HPDE6-E6E7 (cell line): ENCODE results near the gene CALY.

Experiments used
- DNase-seq: peaks from one replicate; pipeline ENCODE4 v3.0.0; 2011; ENCODE audit warnings: missing footprints; ENCODE audit errors: extremely low spot score

Gene CALY

DNA sequence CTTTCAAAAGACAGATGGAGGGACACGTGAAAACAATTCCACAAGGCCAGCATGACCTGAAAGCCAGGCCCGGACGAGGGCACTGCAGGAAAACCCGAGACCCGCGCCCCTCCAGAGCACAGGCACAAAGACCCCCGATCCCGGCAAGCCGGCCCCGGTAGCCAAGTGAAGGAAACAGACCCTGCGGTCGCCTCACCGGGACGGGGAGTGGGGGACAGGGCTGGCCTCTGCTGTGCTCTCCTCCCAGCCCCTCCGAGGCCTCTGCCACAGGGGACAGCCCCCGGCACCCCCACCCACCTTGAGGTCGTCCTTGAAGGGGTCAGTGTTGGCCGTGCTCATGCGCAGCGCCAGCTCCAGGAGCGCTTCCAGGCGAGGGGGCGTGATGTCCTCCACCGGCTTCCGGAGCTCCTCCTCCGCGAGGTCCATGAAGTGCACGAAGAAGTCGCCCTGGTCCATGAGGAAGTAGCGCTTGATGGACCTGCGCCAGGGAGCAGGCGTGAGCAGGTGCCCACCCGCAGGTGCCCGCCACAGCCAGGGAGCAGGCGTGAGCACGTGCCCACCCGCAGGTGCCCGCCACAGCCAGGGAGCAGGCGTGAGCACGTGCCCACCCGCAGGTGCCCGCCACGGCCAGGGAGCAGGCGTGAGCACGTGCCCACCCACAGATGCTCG lies 48.7 kb downstream of the CALY start:
- no peak for DNase-seq

DNA sequence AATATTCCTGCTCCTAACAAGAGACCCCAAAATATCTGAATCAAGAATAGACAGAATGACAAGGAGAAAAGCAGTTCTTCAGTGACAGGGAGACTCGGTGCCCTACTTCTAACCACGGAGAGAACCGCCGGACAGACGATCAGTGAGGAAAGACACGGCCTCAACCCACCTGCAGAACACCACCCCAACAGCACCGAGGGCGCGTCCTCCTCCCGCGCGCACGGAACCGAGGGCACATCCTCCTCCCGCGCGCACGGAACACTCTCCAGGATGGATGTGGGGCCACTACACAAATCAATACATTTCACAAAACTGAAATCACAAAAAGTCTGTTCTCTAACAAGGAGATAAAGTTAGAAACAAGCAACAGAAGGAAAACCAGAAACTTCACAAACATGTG lies 50.3 kb downstream of the CALY start:
- no peak for DNase-seq

DNA sequence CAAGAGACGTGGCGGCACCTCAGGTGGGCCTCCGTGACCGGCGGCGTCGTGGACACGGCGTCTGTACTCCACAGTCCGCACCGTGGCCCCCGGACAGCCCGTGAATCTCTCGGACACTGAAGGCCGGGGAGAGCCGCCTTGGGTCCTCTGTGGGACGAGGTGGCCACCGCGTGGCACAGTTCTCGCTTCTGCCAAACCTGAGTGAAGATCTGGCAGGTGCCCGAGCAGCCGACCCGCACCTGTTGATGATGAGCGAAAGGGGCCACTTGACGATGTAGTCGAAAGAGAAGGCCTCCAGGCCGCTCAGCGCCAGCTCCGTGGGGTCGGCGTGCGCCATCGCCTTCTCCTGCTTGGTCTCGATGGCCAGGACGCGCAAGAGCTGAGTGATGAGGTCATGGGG lies 51.5 kb downstream of the CALY start:
- no peak for DNase-seq

DNA sequence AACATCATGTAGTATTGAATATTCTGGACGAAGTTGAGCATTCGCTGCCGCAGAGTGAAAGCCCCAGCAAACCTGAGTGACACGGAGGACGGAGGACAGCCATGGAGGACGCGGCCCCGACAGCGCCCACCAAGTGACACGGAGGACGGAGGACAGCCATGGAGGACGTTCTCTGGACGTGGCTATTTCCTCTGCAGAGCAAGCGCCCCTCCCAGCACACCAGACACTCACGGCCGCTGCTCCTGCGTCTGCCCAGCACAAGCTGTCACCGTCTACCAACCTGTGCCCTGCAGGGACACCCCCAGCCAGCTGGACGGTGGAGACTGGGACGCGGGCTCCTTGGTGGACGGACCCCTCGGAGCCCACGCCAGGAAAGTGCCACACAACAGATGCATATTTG lies 52.8 kb downstream of the CALY start:
- no peak for DNase-seq

DNA sequence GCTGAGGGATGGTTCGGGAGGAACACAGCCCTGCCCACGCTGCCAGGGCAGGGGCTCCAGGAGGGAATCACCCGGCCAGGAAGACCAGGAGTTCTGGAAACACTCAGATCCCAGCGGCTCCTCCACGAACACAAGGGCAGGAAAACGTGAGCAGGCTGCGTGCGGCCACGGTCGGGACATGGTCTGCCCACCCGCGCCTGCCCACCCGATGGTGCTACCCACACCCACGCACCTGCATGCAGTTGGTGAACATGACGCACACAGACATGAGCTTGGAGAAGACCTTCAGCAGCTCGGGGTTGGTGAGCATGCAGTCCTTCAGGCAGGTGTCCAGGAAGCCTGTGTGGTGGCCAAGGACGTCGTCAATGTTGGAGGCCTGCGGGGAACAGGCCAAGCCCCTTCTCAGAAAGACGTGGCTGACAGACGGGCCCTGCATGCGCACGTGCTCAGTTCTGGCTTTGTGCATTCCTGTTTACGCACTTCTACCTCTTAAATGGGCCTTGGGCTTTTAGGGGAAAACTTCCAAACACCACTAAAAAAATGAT lies 53.8 kb downstream of the CALY start:
- no peak for DNase-seq

DNA sequence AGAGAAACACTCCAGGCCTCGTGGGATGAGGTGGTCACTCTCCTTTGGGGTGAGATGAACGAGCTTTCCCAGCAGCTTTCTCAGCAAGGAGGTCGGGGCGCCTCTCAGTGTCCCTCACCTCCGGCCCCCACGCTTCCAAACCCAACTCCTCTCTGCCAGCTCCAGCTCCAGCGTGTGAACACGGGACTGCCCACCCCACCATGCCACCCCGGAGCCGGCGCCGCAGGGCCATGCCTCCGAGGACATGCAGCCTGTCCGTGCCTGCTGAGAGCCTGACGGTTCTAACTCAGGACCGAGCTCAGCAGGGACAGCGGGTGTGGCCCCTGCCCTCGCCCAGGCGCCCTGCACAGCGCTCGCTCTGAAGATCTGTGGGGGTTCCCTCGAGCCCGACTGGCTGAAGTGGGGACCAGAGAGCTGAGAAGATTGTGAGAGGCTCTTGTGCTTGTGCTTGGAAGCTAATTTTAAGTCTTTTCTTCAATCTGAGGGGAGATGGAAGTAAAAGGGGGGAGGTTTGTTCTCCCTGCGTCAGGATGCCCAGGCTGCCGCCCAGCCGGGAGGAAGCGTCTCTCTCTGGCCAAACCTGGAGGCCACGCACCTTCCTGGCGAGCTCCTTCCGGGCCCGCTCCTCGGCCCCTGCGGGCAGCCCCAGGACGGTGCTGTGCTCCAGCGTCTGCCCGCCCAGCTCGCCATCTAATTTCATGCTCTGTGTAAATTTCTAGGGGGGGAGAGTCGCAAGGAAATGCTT lies 54.9 kb downstream of the CALY start:
- DNase-seq, result no peak

DNA sequence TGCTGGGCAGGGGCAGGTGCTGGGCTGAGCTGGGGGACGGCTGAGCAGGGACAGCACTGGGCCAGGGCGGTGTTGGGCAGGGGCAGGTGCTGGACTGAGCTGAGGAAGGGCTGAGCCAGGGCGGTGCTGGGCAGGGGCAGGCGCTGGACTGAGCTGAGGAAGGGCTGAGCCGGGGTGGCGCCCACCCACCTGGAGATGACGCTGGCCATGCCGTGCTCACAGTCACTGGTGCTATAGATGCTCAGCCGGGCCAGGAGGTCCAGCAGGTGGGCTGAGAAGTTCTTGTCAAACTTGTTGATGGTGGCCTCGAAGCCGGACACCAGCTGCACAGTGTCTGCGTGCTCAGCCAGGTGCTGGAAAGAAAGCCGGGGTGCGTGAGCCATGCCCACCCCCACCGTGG lies 55.6 kb downstream of the CALY start:
- no peak for DNase-seq

DNA sequence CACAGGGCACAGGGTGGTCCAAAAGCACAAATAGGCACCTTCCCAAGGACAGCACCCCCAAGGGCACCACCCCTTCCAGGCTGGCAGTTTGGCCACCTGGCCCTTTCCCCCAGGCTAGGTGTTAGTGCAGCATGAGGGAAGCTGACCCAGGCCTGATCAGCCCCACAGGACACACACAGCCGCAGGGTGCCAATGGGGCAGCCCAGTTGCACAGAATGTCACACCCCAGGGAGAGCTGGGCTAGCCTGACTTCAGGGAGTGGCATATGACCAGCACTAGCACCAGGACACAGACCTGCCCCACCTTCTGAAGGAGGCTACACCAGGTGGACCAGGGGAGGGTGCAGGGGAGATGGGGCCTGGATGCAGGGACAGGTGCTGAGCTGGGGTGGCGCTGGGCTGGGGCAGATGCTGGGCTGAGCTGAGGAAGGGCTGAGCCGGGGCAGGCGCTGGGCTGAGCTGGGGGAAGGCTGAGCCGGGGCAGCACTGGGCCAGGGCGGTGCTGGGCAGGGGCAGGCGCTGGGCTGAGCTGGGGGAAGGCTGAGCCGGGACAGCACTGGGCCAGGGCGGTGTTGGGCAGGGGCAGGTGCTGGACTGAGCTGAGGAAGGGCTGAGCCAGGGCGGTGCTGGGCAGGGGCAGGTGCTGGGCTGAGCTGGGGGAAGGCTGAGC lies 56.2 kb downstream of the CALY start:
- no peak for DNase-seq

DNA sequence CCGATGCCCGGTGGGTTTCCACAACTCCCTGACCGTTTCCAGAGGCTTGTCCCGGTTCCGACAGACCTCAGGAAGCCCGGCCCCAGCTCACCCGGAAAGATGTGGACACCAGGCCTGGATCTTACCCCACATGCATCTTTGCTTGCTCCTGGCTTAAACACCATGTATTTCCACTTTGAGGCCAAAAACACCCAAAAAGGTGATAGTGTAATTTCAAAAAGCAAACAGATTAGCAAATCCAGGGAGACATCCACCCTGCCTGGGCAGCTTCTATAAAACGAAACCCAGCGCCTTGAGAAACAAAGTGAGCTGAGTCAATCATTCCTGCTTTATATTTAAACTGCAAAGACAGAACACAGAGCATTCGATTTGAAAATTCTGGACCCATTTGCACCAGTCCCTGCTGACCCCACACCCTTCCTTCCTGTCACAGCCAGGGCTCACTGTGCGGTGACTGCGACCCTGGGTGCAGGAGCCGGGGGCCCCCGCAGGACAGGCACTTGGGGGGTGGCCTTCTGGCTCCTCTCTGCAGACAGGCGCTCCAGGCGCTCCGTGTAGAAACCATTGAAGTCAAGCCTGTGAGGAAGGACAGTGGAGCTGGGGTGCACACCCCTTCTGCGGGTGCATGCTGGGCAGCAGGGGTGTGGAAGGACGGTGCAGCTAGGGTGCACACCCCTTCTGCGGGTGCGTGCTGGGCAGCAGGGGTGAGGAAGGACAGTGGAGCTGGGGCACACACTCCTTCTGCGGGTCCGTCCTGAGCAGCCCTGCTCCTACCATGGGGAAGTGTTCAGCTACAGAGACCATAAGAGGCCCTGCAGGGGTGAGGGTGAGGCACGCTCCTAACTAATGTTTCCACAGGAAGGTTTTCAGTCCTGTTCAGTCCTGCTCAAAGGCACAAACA lies 57.1 kb downstream of the CALY start:
- DNase-seq, result no peak

DNA sequence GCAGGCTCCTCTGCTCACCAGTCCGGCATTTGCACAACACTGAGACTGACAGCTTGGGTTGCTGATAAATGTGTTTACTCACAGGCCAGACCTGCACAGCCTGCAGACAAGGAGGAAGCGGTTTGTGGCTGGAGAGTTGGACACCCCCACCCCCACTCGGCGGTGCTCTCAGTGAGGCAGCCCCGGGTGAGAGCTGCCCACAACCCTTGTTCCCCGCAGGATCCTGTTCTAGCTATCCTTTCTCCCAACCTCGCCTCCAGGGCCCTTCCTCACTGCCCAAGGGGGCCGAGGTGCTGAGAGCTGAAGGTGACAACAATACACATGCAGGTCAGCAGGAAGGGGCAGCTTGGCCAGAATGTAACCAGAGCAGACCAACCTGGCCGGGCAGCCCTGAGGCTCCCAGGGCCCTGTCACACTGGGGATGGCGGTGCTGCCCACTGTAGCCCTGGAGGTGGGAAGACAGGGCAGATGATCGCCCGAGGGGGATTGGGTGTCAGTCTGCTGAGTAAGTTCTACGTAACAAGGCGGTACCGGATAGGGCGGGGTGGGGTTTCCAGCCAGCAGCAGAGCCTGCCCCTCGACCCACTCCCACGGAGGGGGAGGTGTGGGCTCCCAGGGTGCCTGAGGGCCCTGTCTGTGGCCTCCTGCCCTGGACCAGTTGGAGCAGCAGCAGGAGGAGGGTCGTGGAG lies 58.0 kb downstream of the CALY start:
- DNase-seq, result peak; percentile 89

DNA sequence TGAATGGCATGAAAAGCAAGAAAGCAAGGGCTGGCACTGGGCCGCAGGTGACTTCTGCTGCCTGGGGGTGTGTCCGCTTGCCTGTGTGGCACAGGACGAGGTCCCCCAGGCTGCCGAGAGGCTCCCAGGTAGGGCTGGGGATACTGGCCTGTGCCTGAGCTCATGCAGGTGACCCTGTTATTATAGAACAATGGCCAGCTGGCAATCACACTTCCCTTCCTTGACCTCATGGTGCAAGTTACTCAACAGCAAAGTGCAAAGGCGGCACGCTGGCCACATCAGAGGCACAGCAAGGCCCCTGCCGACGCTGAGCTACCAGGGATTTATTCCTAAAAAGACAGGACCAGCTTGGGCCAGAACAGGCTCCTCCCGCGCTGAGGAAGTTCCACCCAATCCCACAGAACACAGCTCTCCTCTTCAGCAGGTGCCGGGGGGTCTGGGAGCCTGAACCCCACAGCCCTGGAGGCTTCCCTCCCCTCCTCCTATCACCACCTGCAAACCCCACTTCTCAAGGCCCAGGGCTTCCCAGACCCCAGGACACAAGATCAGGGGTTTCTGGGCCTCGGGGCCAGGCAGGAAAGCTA lies 58.6 kb downstream of the CALY start:
- no peak for DNase-seq

DNA sequence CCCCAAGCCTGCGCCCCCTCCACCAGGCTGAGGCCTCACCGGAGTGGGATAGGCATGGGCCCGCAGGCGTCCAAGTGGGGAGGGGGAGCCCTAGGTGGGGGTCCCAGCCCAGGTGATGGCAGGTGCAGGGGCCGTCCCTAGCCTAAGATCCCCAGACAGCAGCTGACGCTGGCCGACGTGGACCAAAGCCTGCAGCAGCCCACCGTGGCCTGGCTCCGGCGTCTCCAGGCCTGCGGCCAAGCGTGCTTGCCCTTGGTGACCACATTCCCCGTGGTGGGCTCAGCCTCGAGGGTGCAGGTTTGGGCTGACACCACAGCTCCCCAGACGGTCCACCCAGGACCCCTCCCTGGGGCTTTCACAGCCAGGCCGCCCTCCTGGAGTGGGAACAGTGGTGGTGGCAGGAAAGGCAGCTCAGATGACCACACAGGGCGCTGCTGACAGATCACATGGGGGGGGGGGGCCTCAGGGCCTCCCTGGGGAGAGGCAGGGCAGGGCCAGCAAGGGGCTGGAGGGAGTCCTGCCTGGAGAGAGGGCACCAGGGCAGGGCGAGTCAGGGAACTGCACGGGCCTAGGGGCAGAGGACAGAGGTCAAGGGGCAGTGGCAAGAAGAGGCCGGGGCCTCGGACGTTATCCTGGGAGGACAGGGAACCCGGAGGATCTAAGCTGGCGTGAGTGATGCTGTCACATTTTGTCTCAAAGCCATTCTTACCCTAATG lies 59.3 kb downstream of the CALY start:
- no peak for DNase-seq

DNA sequence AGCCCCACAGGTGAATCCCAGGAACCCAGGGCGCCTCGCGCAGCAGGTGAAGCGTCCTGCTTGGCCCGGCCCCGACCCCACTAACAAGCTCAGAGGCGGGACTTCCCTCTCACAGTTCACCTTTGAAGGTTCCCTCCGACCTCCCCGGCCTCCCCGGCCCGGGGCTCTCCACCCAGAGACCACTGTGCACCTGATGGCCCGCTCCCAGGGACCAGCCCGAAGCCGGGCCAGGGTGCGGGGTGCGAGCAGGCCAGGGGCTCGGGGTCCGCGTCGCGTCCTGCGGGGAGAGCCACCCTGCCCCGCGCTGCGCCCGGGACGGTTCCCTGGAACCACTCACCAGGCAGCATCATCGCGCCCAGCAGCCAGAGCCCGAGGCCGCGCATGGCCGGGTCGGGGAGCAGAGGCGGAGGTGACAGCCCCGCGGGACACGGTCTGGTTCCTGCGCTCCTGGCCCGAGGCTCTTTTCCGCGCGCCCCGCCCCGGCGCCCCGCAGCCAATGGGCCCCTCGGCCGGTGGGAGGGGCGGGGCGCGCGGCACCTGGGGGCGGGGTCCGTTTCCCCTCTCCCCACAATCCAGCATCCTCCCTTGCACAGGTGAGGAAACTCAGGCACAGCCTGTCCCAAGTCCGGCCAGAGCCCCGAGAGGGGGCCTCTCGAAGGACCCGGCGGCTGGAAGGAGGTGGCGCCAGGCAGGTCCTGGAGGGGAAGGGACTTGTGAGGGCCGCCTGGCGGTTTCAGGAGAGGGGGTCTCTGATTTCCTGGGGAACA lies 60.1 kb downstream of the CALY start, which contains the start of gene ADAM8:
ADAM8 (minus strand) TSS at position 434 of the 767 bp plus-strand sequence; CDS start at position 383, 51 bp downstream.
- no peak for DNase-seq

DNA sequence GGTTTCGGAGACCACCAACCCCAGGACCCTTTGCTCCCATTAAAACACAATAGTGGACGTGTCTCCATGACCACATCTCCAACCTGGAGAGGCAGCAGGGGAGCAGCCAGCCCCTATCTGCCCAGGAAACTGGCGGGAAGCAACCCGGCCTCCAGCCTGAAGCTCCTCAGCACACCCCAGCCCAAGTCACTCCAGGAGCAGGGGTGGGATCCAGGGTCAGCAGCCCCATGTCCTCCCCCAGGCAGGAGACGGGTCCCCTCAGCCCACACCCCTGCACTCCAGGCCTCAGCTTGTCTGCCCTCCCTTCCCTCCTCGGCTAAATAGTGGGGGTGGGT lies 60.6 kb downstream of the CALY start:
- DNase-seq, result no peak

DNA sequence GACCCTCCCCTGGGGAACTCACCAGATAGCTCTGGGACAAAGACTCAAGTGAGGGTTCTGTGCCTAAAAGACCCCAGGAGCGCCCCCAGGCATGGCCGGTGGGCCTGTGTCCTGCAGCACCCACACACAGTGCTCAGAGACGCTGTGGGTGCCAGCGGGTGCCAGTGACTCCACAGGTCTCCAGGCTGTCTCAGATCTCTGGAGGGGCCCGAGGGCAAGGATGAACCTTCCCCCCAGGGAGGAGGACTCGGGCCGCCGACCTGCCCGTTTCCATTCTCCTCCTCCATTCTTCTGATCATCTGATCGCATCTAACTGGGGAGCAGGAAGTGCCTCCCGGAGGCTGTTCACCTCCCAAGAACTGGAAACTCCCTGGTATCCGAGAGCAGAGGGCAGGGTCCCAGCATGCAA lies 61.0 kb downstream of the CALY start:
- DNase-seq, result no peak

DNA sequence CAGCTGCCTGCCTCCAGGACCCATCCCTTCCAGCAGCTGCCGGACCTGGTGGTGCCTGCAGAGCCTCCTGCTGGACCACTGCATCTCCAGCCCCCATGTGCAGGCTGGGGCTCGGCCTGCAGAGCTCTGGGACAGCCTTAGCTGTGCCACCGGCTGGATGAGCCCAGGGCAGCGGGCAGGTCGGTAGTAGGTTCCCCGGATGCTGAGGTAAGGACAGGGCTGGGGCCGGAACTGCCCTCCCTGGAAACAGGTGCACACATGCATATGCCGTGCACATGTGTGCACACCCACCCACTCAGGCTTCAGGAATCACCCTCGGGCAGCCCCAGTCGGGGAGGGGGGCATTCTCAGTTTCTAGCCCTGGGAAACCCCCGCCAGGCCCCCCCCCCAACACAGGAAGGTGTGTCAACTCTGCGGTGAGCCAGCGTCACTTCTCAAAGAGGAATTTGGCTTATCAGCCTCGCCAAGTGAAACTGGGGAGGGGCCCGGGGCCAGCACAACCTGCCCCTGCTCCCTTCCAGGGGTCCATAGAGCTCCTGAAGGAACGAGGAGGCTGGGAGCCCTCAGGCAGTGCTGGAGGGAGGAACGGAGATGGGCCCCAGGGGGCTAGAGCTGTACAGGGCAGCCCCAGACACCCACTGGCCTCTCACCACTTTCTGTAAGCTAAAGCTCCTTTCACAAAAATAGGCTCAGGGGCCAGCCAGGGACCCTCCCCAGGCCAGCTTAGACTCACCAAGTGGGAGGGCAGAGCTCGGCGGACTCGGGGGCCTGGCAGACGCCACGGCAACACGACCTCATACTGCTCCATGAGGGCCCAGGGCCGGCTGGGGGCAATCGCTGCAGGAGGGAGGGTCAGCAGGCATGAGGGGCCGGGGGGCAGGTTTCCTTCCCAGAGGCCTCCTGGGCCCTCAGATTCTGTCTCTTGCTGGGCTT lies 61.7 kb downstream of the CALY start:
- peak; percentile 67 for DNase-seq
